ENCODE data around the gene AQP12A.
"Not testable (repeated sequence)": the region's sequence is repeated elsewhere in the genome, so short reads cannot be mapped to it uniquely, and the experiment has no call there.

The AQP12A gene

GRCh38 chr2:240689975-240690374 lies 1.7 kb upstream of the AQP12A start:
- TF ChIP-seq CTCF (IDR thresholded peaks at IDR 0.05) (no peak), ZFX (IDR thresholded peaks at IDR 0.05; ENCODE audit: borderline replicate concordance) (no peak)
- no peak overlapping the region for H3K27ac ChIP-seq

DNA sequence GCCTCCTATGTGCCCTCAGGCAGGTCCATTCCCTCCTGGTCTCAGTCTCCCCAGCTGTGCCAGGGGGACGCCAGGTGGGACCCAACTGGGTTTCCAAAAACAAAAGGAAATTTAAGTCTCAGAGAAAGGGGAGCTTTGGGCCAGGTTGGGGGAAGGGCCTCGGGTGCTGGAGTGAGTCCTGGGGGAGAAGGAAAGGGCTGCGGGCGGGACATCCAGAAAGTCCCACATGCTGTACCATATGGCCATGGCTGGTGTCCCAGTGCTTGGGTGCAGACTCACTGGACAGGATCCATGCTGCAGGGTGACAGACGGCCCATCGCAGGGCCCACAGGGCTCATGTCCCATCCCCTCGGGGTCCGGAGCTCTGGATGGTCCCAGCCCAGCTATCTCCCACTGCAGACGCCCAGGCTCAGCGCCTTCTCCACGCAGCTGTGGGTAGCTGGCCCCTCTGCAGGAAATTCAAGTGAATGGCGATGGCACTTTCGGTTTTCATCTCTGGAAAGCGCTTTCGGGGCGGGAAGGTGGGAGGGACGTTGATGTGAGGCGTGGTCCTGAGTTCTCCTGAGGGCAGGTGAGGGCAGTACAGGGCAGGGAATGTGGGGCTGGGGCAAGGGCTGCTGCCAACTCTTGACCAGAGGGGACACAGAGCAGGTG lies 1.1 kb upstream of the AQP12A start:
- H3K27ac ChIP-seq = not testable (repeated sequence)

DNA sequence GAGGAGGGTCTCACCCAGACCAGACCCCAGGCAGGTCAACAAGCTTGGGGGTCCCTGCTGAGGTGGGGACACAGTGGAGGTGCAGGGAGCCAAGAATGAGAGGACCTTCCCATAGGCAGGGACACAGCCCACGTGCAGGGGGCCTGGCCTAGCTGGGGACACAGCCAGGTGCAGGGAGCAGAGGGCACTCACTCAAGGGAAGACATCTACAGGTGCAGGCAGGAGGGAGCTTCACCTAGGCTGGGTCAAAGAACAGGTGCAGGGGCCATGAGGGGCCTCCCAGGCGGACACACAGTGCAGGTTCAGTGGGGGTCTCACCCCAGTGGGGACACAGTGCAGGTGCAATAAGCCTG lies 615 bp upstream of the AQP12A start:
- not testable (repeated sequence) for H3K27ac ChIP-seq

DNA sequence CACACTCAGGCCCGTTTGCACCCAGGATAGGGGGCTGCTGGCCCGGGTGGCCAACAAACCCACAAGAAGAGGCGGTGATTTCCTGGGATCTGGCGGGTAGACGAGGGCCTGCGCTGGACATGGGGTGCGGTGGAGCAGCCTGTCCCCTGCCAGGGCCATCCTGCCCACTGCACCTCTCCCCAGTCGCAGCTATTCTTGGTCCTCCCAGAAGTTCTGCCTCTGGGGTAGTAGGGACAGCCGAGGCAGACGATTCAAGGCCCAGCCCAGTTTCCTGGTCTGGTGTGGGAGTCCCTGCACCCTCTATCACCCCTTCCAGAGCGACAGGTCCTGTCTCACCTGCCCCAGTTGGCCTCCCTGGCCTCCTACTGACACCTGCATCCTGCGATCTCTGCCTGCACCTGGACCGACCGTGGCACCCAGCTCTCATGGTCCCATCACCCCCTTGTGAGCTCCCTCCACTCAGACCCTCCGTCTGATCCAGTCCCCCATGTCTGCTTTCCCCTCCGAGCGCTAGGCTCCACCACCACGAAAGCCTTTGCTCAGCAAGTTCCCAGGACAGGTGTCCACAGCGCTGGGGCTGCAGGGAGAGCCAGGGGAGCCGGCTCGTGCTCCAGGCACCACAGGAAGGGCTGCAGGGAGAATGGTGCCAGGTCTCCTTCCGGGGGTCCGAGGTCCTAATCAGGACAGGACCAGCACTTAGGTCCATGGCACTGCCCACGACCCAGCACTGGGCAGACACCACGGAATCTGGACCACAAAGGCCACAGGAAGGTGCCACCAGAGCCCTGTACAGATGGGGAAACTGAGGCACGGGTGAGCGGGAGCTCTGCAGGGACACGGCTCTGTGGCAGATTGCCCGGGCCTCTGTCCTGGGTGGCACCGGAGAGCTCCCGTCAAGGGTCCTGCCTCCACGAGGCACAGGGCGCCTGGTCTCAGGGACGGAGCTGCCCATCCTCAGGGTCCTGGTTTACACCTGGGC lies 1.2 kb downstream of the AQP12A start:
- H3K27ac ChIP-seq = not testable (repeated sequence)

DNA sequence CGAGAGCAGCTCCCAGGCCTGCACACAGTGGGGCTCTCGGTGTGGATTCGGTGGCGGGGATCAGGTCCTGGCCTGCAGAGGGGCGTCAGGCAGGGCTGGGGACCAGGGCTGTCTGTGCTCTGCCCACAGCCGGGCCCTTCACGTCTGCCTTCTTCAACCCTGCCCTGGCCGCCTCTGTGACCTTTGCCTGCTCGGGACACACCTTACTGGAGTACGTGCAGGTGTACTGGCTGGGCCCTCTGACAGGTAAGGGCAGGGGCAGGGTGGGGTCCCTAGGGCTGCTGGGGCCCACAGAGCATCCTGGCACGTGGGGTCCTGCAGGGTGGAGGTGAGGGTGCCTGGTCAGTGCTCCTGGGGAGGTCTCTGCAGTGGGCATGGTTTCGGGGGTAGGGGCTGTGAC lies 2.6 kb downstream of the AQP12A start:
- not testable (repeated sequence) for H3K27ac ChIP-seq

DNA sequence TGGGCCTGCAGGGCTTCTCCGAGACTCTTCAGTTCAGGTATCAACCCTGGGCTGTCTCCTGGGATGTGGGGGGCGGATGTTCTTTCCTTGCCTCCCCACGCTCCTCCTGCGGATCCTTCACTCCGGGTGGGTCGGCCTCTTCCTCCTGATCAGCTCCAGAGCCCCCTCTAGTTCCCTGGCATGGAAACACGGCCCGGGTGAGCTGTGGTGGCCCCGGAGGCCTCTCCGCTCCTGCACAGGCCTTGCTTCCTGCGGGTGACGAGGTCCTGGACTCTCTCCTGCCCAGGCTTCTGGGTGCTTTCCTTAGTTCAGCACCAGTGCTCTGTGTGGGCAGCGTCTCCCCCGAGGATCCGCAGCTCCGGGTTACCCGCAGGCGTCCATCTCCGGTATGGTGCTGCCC lies 3.9 kb downstream of the AQP12A start:
- H3K27ac ChIP-seq = not testable (repeated sequence)

DNA sequence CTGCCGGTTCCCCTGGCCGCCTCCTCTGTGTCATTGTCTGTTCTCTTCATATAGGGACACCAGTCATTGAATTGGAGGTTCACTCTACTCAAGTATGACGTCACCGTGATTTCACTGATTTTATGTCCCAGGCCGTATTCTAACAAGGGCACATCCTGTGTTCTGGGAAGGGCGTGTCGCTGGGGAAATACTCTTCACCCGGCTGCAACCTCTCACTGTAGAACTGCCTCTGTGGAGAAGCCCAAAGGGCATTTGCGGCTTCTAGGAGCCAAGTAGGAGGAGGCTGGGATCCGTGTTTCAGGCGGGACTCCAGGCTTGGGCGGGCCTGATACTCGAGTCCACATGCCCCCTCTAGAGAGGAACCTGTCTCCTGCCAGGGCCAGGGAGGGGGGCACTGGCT lies 4.8 kb downstream of the AQP12A start:
- H3K27ac ChIP-seq = not testable (repeated sequence)

DNA sequence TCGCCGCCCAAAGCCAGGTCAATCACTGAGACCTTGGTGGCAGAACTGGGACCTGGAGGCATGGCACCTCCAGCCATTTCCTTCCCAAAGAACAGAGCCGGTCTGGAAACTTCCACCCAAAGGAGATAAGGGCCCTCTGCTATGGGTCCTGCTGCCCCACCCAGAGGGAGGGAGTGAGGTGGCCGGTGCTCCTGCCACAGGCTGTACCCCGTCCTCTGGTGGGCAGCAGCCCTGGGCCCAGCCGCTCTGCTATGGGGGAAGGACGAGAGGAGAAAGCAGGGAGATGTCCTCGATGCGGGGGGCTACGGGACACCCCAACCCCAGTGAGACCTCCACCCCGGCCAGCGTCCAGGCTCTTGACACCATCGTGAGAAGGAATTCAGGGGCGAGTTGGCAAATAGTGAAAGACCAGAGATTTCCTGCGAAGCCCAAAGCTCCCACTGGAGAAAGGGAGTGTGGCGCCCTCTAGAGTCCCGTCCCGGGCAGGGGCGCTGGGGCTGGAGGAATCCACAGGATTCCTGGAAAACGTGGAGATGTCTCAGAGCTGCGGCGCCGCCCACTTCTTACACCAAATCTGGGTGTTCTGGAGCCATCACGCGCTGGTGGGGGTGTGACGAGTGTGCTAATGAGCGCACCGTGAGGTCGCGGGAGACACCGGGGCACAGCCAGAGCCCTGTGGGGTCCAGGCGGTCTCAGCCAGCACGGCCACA lies 7.3 kb downstream of the AQP12A start:
- H3K27ac ChIP-seq = not testable (repeated sequence)

GRCh38 chr2:240699835-240700234 lies 8.2 kb downstream of the AQP12A start:
- not testable (repeated sequence) for H3K27ac ChIP-seq

DNA sequence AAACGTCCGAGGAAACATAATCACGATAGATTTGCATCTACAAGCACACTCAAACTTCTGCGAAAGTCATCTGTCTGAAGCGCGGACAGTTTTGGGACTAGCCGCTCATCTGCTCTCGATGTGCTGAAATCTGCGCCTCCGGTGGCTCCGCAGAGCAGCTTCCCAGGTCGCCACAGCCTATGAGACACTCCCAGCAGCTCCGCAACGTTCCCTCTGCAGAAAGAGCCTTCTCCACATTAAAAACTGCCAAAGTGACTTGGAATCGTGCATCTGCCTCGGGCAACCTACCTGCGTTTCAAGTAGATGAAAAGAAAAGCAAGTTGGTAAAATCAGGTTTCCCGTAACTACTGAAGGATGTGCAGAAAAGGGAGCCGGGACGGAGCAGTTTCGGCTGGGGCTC lies 8.9 kb downstream of the AQP12A start:
- not testable (repeated sequence) for H3K27ac ChIP-seq

DNA sequence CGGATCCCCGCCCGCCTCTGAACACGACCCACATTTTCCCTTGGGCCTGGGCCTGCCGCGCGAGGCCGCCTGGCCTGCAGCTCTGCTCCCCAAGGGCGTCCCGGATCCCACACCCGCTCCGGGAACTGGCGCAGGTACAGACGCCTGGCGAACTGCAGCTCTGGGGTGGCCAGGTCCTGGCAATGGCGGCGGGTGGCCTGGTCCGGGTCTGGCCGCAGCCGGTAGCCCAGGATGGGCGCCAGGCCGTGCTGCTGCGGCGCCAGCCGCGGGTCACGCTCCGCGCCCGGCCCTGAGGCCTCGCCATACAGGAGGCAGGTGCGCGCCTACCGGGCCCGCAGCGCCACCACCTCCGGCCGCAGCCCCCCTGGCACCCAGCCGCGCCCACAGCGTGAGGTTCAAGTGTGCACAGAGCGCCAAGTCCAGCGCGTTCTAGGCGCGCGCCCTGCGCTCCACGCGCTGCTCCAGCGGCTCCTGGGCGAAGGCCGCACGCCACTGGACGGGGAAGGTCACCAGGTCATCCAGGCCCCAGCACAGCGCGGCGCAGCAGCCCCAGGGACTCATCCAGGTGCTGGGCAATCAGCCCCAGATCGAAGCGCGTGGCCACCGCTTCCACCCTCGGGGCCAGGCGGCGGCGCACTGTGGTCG lies 9.5 kb downstream of the AQP12A start:
- no peak overlapping the region for H3K27ac ChIP-seq
- TF ChIP-seq CTCF (IDR thresholded peaks at IDR 0.05) = no peak
- no peak for TF ChIP-seq ZFX (IDR thresholded peaks at IDR 0.05; ENCODE audit: borderline replicate concordance)

DNA sequence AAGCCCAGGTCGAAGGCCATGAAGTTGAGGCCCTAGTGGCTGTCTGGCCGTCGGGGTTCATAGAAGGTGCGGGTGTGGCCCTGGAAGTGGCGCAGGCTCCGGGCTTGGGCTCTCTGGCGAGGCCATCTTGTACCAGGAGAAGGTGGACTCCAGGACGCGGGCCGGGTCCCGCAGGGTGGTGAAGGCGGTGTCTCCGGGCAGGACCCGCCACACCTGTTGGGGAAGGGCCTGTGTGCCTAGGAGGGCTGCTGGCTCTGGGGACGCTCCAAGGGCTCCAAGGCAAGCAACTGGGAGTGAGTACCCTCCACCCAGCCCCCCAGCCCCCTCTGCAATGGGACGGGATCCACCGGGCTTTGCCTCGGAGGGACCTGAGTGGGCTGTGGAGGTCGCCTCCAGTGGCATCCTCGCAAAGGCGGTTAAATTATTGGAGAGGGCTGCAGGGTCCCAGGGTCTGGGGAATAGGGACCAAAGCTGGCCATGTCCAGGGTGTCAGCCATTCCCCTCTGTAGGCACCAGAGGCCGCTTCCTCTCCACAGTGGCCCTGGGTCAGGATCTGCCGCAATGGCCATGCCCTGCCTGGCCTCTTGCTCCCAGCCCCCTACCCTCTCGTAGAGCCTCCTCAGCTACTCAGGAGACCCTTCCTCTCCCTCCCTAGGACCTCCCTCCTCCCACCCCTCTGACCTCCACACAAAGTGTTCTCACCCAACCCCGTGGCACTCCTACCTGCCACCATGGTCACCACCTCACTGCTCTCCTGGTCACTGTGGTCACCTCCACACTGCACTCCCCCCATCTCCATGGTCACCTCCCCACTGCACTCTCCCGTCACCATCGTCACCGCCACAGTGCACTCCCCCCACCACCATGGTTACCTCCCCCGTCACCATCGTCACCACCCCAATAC lies 10.3 kb downstream of the AQP12A start:
- TF ChIP-seq ZFX (IDR thresholded peaks at IDR 0.05; ENCODE audit: borderline replicate concordance) (no peak), CTCF (IDR thresholded peaks at IDR 0.05) (no peak)
- no peak overlapping the region for H3K27ac ChIP-seq
